Neural cell (in vitro differentiated cells): ENCODE data around the gene BMS1.
"Not testable (repeated sequence)": the region's sequence is repeated elsewhere in the genome, so short reads cannot be mapped to it uniquely, and the experiment has no call there.

Experiments used
- EP300 ChIP-seq: fragments of 450-650 bp; conservative IDR thresholded peaks from 2 replicates; pipeline ENCODE4 v1.6.1; 2014; ENCODE audit warnings: antibody characterized with exemption, mild to moderate bottlenecking, moderate library complexity; ENCODE audit not compliant: poor library complexity, severe bottlenecking
- EZH2 ChIP-seq: fragments of 200-600, 300-800 bp; shearing (Covaris generic), sonication (generic); IDR thresholded peaks from 2 replicates; pipeline ENCODE4 v1.6.1; 2014; ENCODE audit warnings: antibody characterized with exemption, low read length, borderline replicate concordance, mild to moderate bottlenecking; ENCODE audit not compliant: insufficient read depth, poor library complexity, severe bottlenecking
- POLR2AphosphoS5 ChIP-seq: IDR thresholded peaks from 2 replicates; pipeline ENCODE4 v1.6.1; 2012
- RAD21 ChIP-seq: fragments of 450-650 bp; conservative IDR thresholded peaks from 2 replicates; pipeline ENCODE4 v1.6.1; 2014; ENCODE audit warnings: antibody characterized with exemption, mild to moderate bottlenecking, moderate library complexity
- TAF1 ChIP-seq: IDR thresholded peaks from 2 replicates; pipeline ENCODE4 v1.6.1; 2012; ENCODE audit warnings: low read depth
- TF ChIP-seq, protein P1 (sequence below): fragments of 450-650 bp; IDR thresholded peaks from 2 replicates; pipeline ENCODE4 v1.5.1; 2014; ENCODE audit warnings: antibody characterized with exemption, mild to moderate bottlenecking, moderate library complexity; ENCODE audit not compliant: poor library complexity, severe bottlenecking
- TF ChIP-seq, protein P2 (sequence below): IDR thresholded peaks from 2 replicates; pipeline ENCODE4 v1.6.1; 2012; ENCODE audit warnings: borderline replicate concordance

DNA sequence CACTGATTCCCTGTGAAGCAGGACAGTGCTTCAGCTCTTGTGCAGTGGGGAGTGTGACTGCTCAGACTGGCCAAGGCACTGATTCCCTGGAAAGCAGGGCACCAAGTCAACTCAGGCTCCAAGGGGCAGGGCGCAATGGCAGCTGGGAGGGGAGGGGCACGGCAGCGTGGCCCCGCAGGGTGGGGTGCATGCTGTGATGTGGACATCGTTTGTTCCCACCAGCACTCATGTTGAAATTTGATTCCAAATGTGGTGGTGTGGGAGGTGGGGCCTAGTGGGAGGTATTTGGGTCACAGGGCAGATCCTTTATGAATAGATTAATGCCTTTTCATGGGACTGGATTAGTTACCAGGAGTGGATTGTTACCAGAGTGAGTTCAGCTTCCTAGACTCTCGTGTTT lies 44.2 kb downstream of the BMS1 start:
- TF ChIP-seq EZH2, EP300, TAF1, RAD21, POLR2AphosphoS5: not testable (repeated sequence)
- TF ChIP-seq, protein P1, sequence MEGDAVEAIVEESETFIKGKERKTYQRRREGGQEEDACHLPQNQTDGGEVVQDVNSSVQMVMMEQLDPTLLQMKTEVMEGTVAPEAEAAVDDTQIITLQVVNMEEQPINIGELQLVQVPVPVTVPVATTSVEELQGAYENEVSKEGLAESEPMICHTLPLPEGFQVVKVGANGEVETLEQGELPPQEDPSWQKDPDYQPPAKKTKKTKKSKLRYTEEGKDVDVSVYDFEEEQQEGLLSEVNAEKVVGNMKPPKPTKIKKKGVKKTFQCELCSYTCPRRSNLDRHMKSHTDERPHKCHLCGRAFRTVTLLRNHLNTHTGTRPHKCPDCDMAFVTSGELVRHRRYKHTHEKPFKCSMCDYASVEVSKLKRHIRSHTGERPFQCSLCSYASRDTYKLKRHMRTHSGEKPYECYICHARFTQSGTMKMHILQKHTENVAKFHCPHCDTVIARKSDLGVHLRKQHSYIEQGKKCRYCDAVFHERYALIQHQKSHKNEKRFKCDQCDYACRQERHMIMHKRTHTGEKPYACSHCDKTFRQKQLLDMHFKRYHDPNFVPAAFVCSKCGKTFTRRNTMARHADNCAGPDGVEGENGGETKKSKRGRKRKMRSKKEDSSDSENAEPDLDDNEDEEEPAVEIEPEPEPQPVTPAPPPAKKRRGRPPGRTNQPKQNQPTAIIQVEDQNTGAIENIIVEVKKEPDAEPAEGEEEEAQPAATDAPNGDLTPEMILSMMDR: not testable (repeated sequence)
- TF ChIP-seq, protein P2, sequence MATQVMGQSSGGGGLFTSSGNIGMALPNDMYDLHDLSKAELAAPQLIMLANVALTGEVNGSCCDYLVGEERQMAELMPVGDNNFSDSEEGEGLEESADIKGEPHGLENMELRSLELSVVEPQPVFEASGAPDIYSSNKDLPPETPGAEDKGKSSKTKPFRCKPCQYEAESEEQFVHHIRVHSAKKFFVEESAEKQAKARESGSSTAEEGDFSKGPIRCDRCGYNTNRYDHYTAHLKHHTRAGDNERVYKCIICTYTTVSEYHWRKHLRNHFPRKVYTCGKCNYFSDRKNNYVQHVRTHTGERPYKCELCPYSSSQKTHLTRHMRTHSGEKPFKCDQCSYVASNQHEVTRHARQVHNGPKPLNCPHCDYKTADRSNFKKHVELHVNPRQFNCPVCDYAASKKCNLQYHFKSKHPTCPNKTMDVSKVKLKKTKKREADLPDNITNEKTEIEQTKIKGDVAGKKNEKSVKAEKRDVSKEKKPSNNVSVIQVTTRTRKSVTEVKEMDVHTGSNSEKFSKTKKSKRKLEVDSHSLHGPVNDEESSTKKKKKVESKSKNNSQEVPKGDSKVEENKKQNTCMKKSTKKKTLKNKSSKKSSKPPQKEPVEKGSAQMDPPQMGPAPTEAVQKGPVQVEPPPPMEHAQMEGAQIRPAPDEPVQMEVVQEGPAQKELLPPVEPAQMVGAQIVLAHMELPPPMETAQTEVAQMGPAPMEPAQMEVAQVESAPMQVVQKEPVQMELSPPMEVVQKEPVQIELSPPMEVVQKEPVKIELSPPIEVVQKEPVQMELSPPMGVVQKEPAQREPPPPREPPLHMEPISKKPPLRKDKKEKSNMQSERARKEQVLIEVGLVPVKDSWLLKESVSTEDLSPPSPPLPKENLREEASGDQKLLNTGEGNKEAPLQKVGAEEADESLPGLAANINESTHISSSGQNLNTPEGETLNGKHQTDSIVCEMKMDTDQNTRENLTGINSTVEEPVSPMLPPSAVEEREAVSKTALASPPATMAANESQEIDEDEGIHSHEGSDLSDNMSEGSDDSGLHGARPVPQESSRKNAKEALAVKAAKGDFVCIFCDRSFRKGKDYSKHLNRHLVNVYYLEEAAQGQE: not testable (repeated sequence)
